Ramos (cell line): ENCODE data around the gene ARHGAP9.

ENCODE experiments used
- in situ Hi-C: fragments of 300-500 bp; cut with MboI; formaldehyde crosslinking; loops from one replicate; pipeline ENCODE4 v1.14.3; 2022; ENCODE audit warnings: low sequenced_read_pairs; ENCODE audit not compliant: unreplicated experiment

The ARHGAP9 gene

GRCh38 chr12:57475271-57476161 is 4.2 kb downstream of the ARHGAP9 start:
- in situ Hi-C loops = no loop called here

GRCh38 chr12:57474862-57475261 is 4.8 kb downstream of the ARHGAP9 start:
- in situ Hi-C loops = loop anchor here (25.0 kb wide), 1 partner anchor 238 kb away; the partner anchor contains the start of gene SHMT2

- in situ Hi-C loops = loop anchor here (25.0 kb wide), 1 partner anchor 237 kb away; the partner anchor contains the start of gene SHMT2
These were observed 5.2 kb downstream of the ARHGAP9 start for GRCh38 chr12:57474430-57474829.

- in situ Hi-C loops = loop anchor here (25.0 kb wide), 1 partner anchor 237 kb away; the partner anchor contains the start of gene SHMT2
These were observed 5.8 kb downstream of the ARHGAP9 start for GRCh38 chr12:57473886-57474285.

GRCh38 chr12:57473392-57473791 is 6.3 kb downstream of the ARHGAP9 start:
- in situ Hi-C loops = loop anchor here (25.0 kb wide), 1 partner anchor 236 kb away; the partner anchor contains the start of gene SHMT2

- in situ Hi-C loops = loop anchor here (25.0 kb wide), 1 partner anchor 235 kb away; the partner anchor contains the start of gene SHMT2
These were observed 7.3 kb downstream of the ARHGAP9 start for GRCh38 chr12:57472391-57472790.

- in situ Hi-C loops = loop anchor here (25.0 kb wide), 1 partner anchor 234 kb away; the partner anchor contains the start of gene SHMT2
These were observed 8.0 kb downstream of the ARHGAP9 start for GRCh38 chr12:57471661-57472060.

GRCh38 chr12:57470970-57471656 is 8.6 kb downstream of the ARHGAP9 start:
- in situ Hi-C loops = loop anchor here (25.0 kb wide), 1 partner anchor 234 kb away; the partner anchor contains the start of gene SHMT2

- in situ Hi-C loops = loop anchor here (25.0 kb wide), 1 partner anchor 233 kb away; the partner anchor contains the start of gene SHMT2
These were observed 9.2 kb downstream of the ARHGAP9 start for GRCh38 chr12:57470286-57470969.

- in situ Hi-C loops = loop anchor here (25.0 kb wide), 1 partner anchor 232 kb away; the partner anchor contains the start of gene SHMT2
These were observed 10.1 kb downstream of the ARHGAP9 start for GRCh38 chr12:57469296-57470164.

GRCh38 chr12:57467915-57468314 is 11.8 kb downstream of the ARHGAP9 start:
- in situ Hi-C loops = loop anchor here (25.0 kb wide), 1 partner anchor 231 kb away; the partner anchor contains the start of gene SHMT2

- in situ Hi-C loops = loop anchor here (25.0 kb wide), 1 partner anchor 230 kb away; the partner anchor contains the start of gene SHMT2
These were observed 12.3 kb downstream of the ARHGAP9 start for GRCh38 chr12:57467212-57467874.

- in situ Hi-C loops = loop anchor here (25.0 kb wide), 1 partner anchor 229 kb away; the partner anchor contains the start of gene SHMT2
These were observed 13.7 kb downstream of the ARHGAP9 start for GRCh38 chr12:57465747-57466505.

GRCh38 chr12:57465030-57465746 is 14.5 kb downstream of the ARHGAP9 start:
- in situ Hi-C loops = loop anchor here (25.0 kb wide), 1 partner anchor 228 kb away; the partner anchor contains the start of gene SHMT2

- in situ Hi-C loops = loop anchor here (25.0 kb wide), 1 partner anchor 227 kb away; the partner anchor contains the start of gene SHMT2
These were observed 15.1 kb downstream of the ARHGAP9 start for GRCh38 chr12:57464569-57464968.

GRCh38 chr12:57462912-57463253 is 16.8 kb downstream of the ARHGAP9 start:
- in situ Hi-C loops = loop anchor here (25.0 kb wide), 1 partner anchor 226 kb away; the partner anchor contains the start of gene SHMT2
